Suppressor macrophage (primary cell): ENCODE data around the gene FAM53C.
"Not testable (repeated sequence)": the region's sequence is repeated elsewhere in the genome, so short reads cannot be mapped to it uniquely, and the experiment has no call there.

Experiments used
- DNase-seq, 4 experiments: peaks; one replicate each; pipeline ENCODE4 v3.0.0-alpha.2; 2020 to 2022

FAM53C gene

GRCh38 chr5:138351517-138351916, 13.5 kb downstream of the FAM53C start:
- DNase-seq: no peak

GRCh38 chr5:138352071-138352721, 14.1 kb downstream of the FAM53C start, which contains the start of gene KDM3B:
KDM3B (plus strand) TSS chr5:138352685; CDS start chr5:138352796, 111 bp downstream.
- DNase-seq: peak; percentile 93 to 98 (median 95)

GRCh38 chr5:138352722-138353559, 14.9 kb downstream of the FAM53C start:
- peak; percentile 90 to 93 (median 92) for DNase-seq

- DNase-seq: peak in 2 of 4 experiments; percentile 36 to 48
Measured at GRCh38 chr5:138353560-138354080, 15.6 kb downstream of the FAM53C start.

DNA sequence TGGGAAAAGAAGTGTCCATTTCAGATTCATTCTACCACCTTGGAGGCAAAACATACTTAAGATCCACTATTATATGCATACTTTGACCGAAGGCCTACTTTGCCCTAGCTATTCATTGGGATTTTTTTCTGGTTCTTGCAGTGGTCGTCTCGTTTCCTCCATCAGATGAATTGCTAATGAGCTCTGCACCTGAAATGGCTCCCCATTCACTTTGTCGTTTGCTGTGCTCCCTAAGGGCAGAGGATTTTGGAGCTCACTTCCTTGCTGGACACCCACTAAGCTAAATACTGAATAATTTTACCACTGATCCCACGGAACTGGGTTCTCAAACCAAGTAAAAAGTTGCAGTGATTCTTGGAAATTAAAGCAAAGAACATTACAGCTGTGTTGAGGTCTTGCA, 16.3 kb downstream of the FAM53C start:
- DNase-seq: peak in 1 of 4 experiments; percentile 17

GRCh38 chr5:138354926-138355378, 16.9 kb downstream of the FAM53C start:
- peak; percentile 56 to 77 (median 62) for DNase-seq

GRCh38 chr5:138359621-138360020, 21.6 kb downstream of the FAM53C start:
- no peak for DNase-seq

- DNase-seq: no peak
Measured at GRCh38 chr5:138360941-138361452, 22.9 kb downstream of the FAM53C start.

DNA sequence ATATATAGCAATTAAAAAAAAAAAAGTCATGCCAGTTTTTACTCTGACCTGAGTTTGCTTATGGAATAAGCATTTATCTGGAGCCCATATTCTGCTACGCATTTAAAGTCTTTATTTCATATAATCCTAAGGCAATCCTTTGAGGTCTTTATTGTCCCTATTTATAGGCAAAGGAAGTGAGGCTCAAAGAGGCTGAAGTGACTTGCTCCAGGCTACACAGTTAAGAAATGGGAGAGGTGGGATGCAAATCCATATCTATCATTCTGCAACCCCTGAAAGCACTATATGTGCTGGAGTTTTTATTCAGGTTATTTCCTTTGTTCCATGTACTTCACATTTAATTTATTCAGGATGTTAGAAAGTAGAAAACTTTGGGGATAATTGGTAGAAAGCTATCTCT, 26.5 kb downstream of the FAM53C start:
- DNase-seq: no peak

DNA sequence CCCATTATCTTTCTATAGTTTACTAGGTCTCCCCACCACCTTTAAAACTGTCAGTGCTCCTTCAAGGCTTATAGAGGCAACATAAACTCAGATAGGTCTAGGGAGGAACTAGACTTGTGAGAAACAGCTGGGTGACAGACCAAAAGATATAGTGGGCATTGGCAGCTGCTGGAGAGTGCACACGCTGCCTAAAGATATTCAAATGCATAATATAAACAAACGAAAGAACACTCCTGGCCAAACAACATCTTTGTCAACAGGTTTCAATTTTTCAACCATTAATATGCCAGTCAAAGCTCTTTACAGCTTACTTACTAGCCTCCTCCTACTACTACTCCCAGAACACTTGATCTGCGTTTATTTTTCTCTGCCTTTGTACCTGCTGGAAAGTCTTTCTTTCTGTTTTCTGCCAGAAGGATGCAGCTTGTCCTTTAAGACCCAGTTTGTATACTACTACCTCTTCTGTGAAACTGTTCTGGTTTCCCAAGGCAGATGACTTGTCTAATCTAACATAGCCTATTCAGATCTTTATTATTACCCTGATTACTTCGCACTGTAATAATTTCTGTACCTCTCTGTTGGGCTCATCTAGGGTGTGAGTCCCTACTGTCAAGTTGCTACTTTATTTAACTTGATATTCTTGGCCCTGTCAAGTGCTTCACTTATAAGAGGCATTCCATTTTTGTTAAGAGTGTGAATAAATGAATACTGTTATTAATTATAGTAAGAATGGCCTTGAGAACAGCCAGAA, 28.7 kb downstream of the FAM53C start:
- DNase-seq: no peak

DNA sequence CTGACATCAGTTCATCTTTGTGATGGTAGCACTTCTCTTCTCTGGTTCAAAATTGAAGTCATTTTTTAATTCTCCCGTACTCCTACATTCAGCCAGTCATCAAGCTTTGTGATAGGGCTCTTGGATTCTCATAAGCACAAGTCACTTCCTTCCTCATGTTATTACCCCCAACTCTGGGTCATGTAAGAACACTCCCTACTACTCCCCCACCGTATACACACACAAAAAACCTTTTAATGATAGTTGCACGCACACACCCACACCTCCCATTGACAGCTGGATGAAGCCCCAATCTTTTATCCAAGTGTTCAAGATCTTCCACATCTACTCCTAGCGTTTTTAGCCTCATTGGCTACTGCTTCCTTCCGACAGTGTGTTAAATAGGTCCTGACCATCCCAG, 31.2 kb downstream of the FAM53C start:
- peak; percentile 54 to 87 (median 70) for DNase-seq

- DNase-seq: peak; percentile 64 to 92 (median 80)
Measured at GRCh38 chr5:138369706-138370105, 31.6 kb downstream of the FAM53C start.

GRCh38 chr5:138370537-138370936, 32.5 kb downstream of the FAM53C start:
- peak; percentile 49 to 68 (median 58) for DNase-seq

- DNase-seq: no peak
Measured at GRCh38 chr5:138371454-138371853, 33.4 kb downstream of the FAM53C start.

DNA sequence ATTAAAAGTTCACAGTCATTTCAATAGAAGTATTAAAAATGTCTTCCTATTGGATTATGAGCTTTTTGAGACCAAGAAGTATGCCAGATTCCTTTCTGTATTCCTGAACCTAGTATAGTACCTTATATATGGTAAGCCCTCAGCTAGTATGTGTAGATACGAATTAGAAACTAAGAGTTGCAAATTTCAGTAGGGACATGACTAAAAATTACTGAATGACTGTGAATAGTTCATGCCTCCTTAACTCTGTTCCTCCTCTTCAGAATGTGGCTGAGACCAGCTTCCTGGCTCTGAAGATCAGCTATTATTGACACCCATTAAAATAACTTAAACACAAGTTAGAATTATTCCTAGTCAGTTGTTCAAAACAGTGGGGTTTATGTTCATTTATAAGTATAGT, 34.2 kb downstream of the FAM53C start:
- DNase-seq: no peak

GRCh38 chr5:138372653-138373052, 34.6 kb downstream of the FAM53C start:
- DNase-seq: no peak

DNA sequence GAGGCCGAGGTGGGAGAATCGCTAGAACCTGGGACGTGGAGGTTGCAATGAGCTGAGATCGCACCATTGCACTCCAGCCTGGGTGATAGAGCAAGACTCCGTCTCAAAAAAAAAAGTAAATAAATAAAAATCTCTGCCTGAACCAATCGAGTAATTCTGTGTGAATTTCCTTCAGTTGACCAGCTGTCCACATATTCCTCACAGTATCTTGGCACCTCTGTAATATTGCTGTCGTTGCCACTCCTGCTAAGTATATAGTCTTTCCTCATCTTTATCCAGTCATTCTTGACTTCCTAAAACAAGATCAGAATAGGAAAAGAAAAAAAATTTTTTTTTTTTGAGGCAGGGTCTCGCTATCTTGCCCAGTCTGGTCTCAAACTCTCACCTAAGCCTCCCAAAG, 44.3 kb downstream of the FAM53C start:
- no peak for DNase-seq

DNA sequence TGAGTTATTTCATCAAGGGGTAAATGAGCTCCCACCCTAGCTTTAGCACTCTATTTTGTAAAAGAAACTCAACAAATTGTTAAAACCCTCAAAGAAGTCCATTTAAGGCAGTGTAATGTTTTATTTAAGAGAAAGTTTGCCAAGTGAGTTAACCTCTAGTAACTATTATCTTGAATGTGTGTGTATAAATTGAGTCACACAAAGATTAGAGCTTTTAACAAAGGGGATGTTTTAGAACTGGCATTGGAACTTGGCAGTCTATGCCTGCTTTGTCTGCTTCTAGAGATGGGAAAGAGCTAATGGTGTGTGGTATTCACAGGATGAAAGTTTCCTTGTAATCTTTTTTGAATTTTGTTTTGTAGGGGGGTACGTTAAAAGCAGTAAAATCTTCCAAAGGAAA, 47.6 kb downstream of the FAM53C start:
- DNase-seq: no peak

- no peak for DNase-seq
Measured at GRCh38 chr5:138386290-138386689, 48.2 kb downstream of the FAM53C start.

DNA sequence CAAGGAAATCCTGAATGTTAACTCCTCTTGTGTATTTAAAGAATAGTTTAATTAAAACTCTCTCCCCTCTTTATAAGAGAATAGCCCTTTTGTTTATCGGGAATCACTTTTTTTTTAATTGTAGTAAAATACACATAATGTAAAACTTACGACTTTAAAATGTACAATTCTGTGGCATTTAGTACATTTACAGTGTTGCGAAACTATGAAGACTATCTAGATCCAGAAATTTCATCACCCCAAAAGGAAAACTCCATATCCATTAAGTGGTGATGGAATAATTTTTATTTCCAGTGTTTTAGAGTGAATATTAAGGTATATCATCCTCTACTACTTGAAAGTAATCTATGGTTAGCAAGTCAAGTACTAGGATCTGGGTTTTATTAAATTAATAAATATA, 51.3 kb downstream of the FAM53C start:
- DNase-seq: no peak

- DNase-seq: not testable (repeated sequence)
Measured at GRCh38 chr5:138389911-138390310, 51.8 kb downstream of the FAM53C start.

- DNase-seq: no peak
Measured at GRCh38 chr5:138391859-138392386, 53.9 kb downstream of the FAM53C start.
